H9 (cell line): Measurements from ENCODE around the gene ZNF564. TPM values are rescaled to one million over a fixed set of nuclear protein-coding genes. Genes with fewer than 3 reads are reported as not detected.

Experiments used
- DNase-seq: peaks from one replicate; pipeline ENCODE4 v3.0.0-alpha.2; 2017
- H2AFZ ChIP-seq: one replicate; pipeline ENCODE4 v1.6.1; 2013; ENCODE audit warnings: mild to moderate bottlenecking, low read length, control low read depth, moderate library complexity
- H2AK5ac ChIP-seq: 2 replicates; pipeline ENCODE4 v1.6.1; 2013; ENCODE audit warnings: low read length, control low read depth, mixed read lengths; ENCODE audit not compliant: insufficient read length
- H2BK120ac ChIP-seq: one replicate; pipeline ENCODE4 v1.6.1; 2013; ENCODE audit warnings: low read depth, mild to moderate bottlenecking, low read length, control low read depth, inconsistent platforms; ENCODE audit not compliant: poor library complexity, severe bottlenecking
- H2BK12ac ChIP-seq: 2 replicates; pipeline ENCODE4 v1.6.1; 2013; ENCODE audit warnings: low read length, control low read depth, mixed read lengths, low read depth; ENCODE audit not compliant: insufficient read length
- H2BK15ac ChIP-seq: 2 replicates; pipeline ENCODE4 v1.6.1; 2013; ENCODE audit warnings: low read depth, low read length, control low read depth
- H2BK20ac ChIP-seq: one replicate; pipeline ENCODE4 v1.6.1; 2013; ENCODE audit warnings: low read depth, mild to moderate bottlenecking, low read length, control low read depth, inconsistent platforms; ENCODE audit not compliant: poor library complexity, severe bottlenecking
- H2BK5ac ChIP-seq: 2 replicates; pipeline ENCODE4 v1.6.1; 2013; ENCODE audit warnings: low read length, control low read depth, mixed read lengths; ENCODE audit not compliant: insufficient read length
- H3K14ac ChIP-seq: 2 replicates; pipeline ENCODE4 v1.6.1; 2013; ENCODE audit warnings: low read length, control low read depth; ENCODE audit not compliant: insufficient read depth
- H3K18ac ChIP-seq: 2 replicates; pipeline ENCODE4 v1.6.1; 2013; ENCODE audit warnings: low read depth, mild to moderate bottlenecking, mixed read lengths, low read length, control low read depth; ENCODE audit not compliant: insufficient read length
- H3K23ac ChIP-seq: 2 replicates; pipeline ENCODE4 v1.6.1; 2013; ENCODE audit warnings: low read length, control low read depth, mixed read lengths, low read depth; ENCODE audit not compliant: insufficient read length
- H3K23me2 ChIP-seq: 2 replicates; pipeline ENCODE4 v1.6.1; 2013; ENCODE audit warnings: low read depth, mild to moderate bottlenecking, mixed read lengths, low read length, control low read depth; ENCODE audit not compliant: insufficient read length, poor library complexity, severe bottlenecking
- H3K27ac ChIP-seq: 2 replicates; pipeline ENCODE4 v1.5.1; 2013; ENCODE audit warnings: low read length, control low read depth, mixed read lengths, low read depth; ENCODE audit not compliant: insufficient read length
- H3K27me3 ChIP-seq: 2 replicates; pipeline ENCODE4 v1.6.1; 2013; ENCODE audit warnings: low read length, control low read depth, inconsistent platforms; ENCODE audit not compliant: insufficient read depth
- H3K4ac ChIP-seq: 2 replicates; pipeline ENCODE4 v1.6.1; 2013; ENCODE audit warnings: low read depth, mild to moderate bottlenecking, control low read depth, inconsistent platforms, low read length, moderate library complexity
- H3K4me1 ChIP-seq: 2 replicates; pipeline ENCODE4 v1.6.1; 2013; ENCODE audit warnings: low read length, control low read depth, inconsistent platforms; ENCODE audit not compliant: insufficient read depth
- H3K4me2 ChIP-seq: 2 replicates; pipeline ENCODE4 v1.6.1; 2013; ENCODE audit warnings: low read length, control low read depth, mixed read lengths; ENCODE audit not compliant: insufficient read length, insufficient read depth
- H3K56ac ChIP-seq: 2 replicates; pipeline ENCODE4 v1.6.1; 2013; ENCODE audit warnings: low read depth, mild to moderate bottlenecking, mixed read lengths, low read length, control low read depth; ENCODE audit not compliant: insufficient read length
- H3K79me1 ChIP-seq: 2 replicates; pipeline ENCODE4 v1.6.1; 2013; ENCODE audit warnings: low read depth, mild to moderate bottlenecking, moderate library complexity, low read length, control low read depth, inconsistent platforms; ENCODE audit not compliant: insufficient read depth, poor library complexity, severe bottlenecking
- H3K79me2 ChIP-seq: 2 replicates; pipeline ENCODE4 v1.6.1; 2013; ENCODE audit warnings: low read length, control low read depth, inconsistent platforms; ENCODE audit not compliant: insufficient read depth
- H3K9ac ChIP-seq: 2 replicates; pipeline ENCODE4 v1.6.1; 2013; ENCODE audit warnings: low read length, control low read depth, mixed read lengths; ENCODE audit not compliant: insufficient read length; ENCODE audit errors: extremely low read depth
- H3K9me3 ChIP-seq: one replicate; pipeline ENCODE4 v1.6.1; 2013; ENCODE audit warnings: low read depth, low read length, inconsistent platforms; ENCODE audit not compliant: control insufficient read depth
- H3T11ph ChIP-seq: one replicate; pipeline ENCODE4 v1.6.1; 2013; ENCODE audit warnings: mild to moderate bottlenecking, low read length, control low read depth, inconsistent platforms
- H4K20me1 ChIP-seq: one replicate; pipeline ENCODE4 v1.6.1; 2013; ENCODE audit not compliant: control insufficient read depth, insufficient read length, insufficient read depth
- H4K5ac ChIP-seq: 2 replicates; pipeline ENCODE4 v1.6.1; 2013; ENCODE audit warnings: low read depth, mild to moderate bottlenecking, mixed read lengths, low read length, control low read depth; ENCODE audit not compliant: insufficient read length
- H4K8ac ChIP-seq: replicated peaks from 2 replicates; pipeline ENCODE4 v1.6.1; 2013; ENCODE audit warnings: low read length, control low read depth, mixed read lengths, low read depth; ENCODE audit not compliant: insufficient read length
- H4K91ac ChIP-seq: 2 replicates; pipeline ENCODE4 v1.6.1; 2013; ENCODE audit warnings: low read depth, mild to moderate bottlenecking, moderate library complexity, mixed read lengths, low read length, control low read depth; ENCODE audit not compliant: insufficient read length
- H3K27ac Mint-ChIP-seq, 3 experiments: 2 replicates in 2 of 3; 3 replicates in 1 of 3; pipeline ENCODE4 v1.8.0; 2020 to 2021; ENCODE audit warnings: mixed read lengths in 3 of 3, mild to moderate bottlenecking in 1 of 3, moderate library complexity in 1 of 3
- H3K27me3 Mint-ChIP-seq: 2 replicates; pipeline ENCODE4 v1.8.0; 2021; ENCODE audit warnings: low read depth, mild to moderate bottlenecking, moderate library complexity, mixed read lengths
- H3K36me3 Mint-ChIP-seq, 3 experiments: 2 replicates in 2 of 3; 3 replicates in 1 of 3; pipeline ENCODE4 v1.8.0; 2020 to 2021; ENCODE audit warnings: low read depth in 3 of 3, mixed read lengths in 3 of 3; ENCODE audit not compliant: insufficient read depth in 1 of 3
- H3K4me1 Mint-ChIP-seq, 2 experiments: 2 replicates each; pipeline ENCODE4 v1.8.0; 2020; ENCODE audit warnings: mixed read lengths in 2 of 2
- H3K4me3 Mint-ChIP-seq, 2 experiments: 2 replicates in 1 of 2; 3 replicates in 1 of 2; pipeline ENCODE4 v1.8.0; 2020 to 2021; ENCODE audit warnings: mild to moderate bottlenecking in 2 of 2, mixed read lengths in 2 of 2, moderate library complexity in 1 of 2
- H3K9me3 Mint-ChIP-seq, 2 experiments: 2 replicates in 1 of 2; 3 replicates in 1 of 2; pipeline ENCODE4 v1.8.0; 2020; ENCODE audit warnings: mild to moderate bottlenecking in 2 of 2, mixed read lengths in 2 of 2, moderate library complexity in 1 of 2
- WGBS: extraction: QIAGEN DNeasy Blood & Tissue Kit; methylation state at CpG from one replicate; pipeline ENCODE4 v1.1.7; 2013; ENCODE audit warnings: missing lambda C conversion rate, low lambda C conversion rate, mixed read lengths; ENCODE audit not compliant: insufficient read length; ENCODE audit errors: extremely low coverage; 5-methylcytosine and 5-hydroxymethylcytosine counted together
- total RNA-seq: library from RNA; stranded (reverse); gene quantifications from 2 replicates; pipeline ENCODE4 v1.2.1, GENCODE V29; 2021
- TF ChIP-seq, protein P1 (sequence below): fragments of 200-600 bp; sonication (generic); conservative IDR thresholded peaks from 3 replicates; pipeline ENCODE4 v1.8.0; 2021; ENCODE audit warnings: antibody characterized with exemption, mild to moderate bottlenecking

Gene ZNF564
- total RNA-seq, 1 experiment from 2014 or later: 11.3 TPM

- no peaks in the 10 kb centered on the region for H3K9me3 ChIP-seq
- no peak overlapping the region for H2AK5ac ChIP-seq
- Mint-ChIP-seq H3K9me3 (no peaks in the 10 kb centered on the region; a peak in 1 of 5 replicates), H3K36me3 (no peaks in the 10 kb centered on the region; a peak in 1 of 7 replicates), H3K4me1 (peaks cover 19 to 20% of the 10 kb centered on the region in 2 experiments), H3K27ac (no peak overlapping the region), H3K4me3 (peak overlapping the region in 1 of 2 experiments; percentile 41; a peak in 1 of 5 replicates), H3K27me3 (peaks cover 9% of the 10 kb centered on the region)
- no peak for DNase-seq
- H3K23ac ChIP-seq: no peak overlapping the region
- no peak overlapping the region for H3K14ac ChIP-seq
- no peak overlapping the region for H3K27ac ChIP-seq
- TF ChIP-seq, protein P1, sequence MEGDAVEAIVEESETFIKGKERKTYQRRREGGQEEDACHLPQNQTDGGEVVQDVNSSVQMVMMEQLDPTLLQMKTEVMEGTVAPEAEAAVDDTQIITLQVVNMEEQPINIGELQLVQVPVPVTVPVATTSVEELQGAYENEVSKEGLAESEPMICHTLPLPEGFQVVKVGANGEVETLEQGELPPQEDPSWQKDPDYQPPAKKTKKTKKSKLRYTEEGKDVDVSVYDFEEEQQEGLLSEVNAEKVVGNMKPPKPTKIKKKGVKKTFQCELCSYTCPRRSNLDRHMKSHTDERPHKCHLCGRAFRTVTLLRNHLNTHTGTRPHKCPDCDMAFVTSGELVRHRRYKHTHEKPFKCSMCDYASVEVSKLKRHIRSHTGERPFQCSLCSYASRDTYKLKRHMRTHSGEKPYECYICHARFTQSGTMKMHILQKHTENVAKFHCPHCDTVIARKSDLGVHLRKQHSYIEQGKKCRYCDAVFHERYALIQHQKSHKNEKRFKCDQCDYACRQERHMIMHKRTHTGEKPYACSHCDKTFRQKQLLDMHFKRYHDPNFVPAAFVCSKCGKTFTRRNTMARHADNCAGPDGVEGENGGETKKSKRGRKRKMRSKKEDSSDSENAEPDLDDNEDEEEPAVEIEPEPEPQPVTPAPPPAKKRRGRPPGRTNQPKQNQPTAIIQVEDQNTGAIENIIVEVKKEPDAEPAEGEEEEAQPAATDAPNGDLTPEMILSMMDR: no peak
- no peak overlapping the region for H2BK5ac ChIP-seq
- peaks cover 3% of the 10 kb centered on the region for H3K79me1 ChIP-seq
- H3K23me2 ChIP-seq: peaks cover 10% of the 10 kb centered on the region
- no peak overlapping the region for H2BK12ac ChIP-seq
- H3K79me2 ChIP-seq: 0 out of 2 replicates have a peak, but pooled peaks cover 2% of the 10 kb centered on the region
- no peak overlapping the region for H4K91ac ChIP-seq
- H2AFZ ChIP-seq: no peak overlapping the region
- H2BK120ac ChIP-seq: no peak overlapping the region
- no peak overlapping the region for H3K18ac ChIP-seq
- no peak overlapping the region for H3K4ac ChIP-seq
- H4K5ac ChIP-seq: no peak overlapping the region
- H4K20me1 ChIP-seq: no peaks in the 10 kb centered on the region
- no peak overlapping the region for H3K9ac ChIP-seq
- H4K8ac ChIP-seq: no peak overlapping the region
- no CpG with 5 or more reads among the region's 2 CpGs for WGBS
- H3T11ph ChIP-seq: no peak overlapping the region
- H3K4me2 ChIP-seq: no peak overlapping the region
- no peaks in the 10 kb centered on the region; the same call in 1 of the 2 replicates for H3K27me3 ChIP-seq
- no peak overlapping the region for H2BK20ac ChIP-seq
- no peaks in the 10 kb centered on the region; the same call in 1 of the 2 replicates for H3K4me1 ChIP-seq
- no peak overlapping the region for H2BK15ac ChIP-seq
- no peak overlapping the region for H3K56ac ChIP-seq
Observed at GRCh38 chr19:12482509-12482886, 68.8 kb downstream of the ZNF564 start.
